Kidney (tissue), 14 donors: ENCODE measurements around the gene C3orf33. TPM values are rescaled to one million over a fixed set of nuclear protein-coding genes. Genes with fewer than 3 reads are reported as not detected.
A peak's percentile ranks its signal among the peaks of the same experiment; 100 is the strongest.

ENCODE experiments used
- DNase-seq, 5 donors: peaks; one replicate each; pipeline ENCODE4 v3.0.0-alpha.2; 2013 to 2020
- FAIRE-seq: peaks from 2 replicates; lab custom pipeline; 2012; peaks lifted over from hg19 to GRCh38; lab: Jason Lieb, UNC
- H3K27ac ChIP-seq, 2 donors: one replicate each; pipeline ENCODE4 v1.7.0; 2013; ENCODE audit warnings: low read depth in 2 of 2, low read length in 2 of 2, inconsistent platforms in 1 of 2
- H3K27me3 ChIP-seq: one replicate; pipeline ENCODE4 v1.7.1; 2013; ENCODE audit warnings: low read length, inconsistent platforms; ENCODE audit not compliant: control insufficient read depth, insufficient read depth
- H3K36me3 ChIP-seq, 3 donors: one replicate each; pipeline versions ENCODE4 v1.7.0 to v1.7.1; 2013; ENCODE audit warnings: low read length in 3 of 3, control low read depth in 1 of 3, inconsistent platforms in 1 of 3; ENCODE audit not compliant: insufficient read depth in 3 of 3, control insufficient read depth in 2 of 3
- H3K4me1 ChIP-seq, 3 donors: one replicate each; pipeline versions ENCODE4 v1.7.0 to v1.7.1; 2013; ENCODE audit warnings: low read length in 3 of 3, inconsistent platforms in 1 of 3, low read depth in 1 of 3; ENCODE audit not compliant: control insufficient read depth in 2 of 3, insufficient read depth in 2 of 3
- H3K4me3 ChIP-seq, 3 donors: one replicate each; pipeline versions ENCODE4 v1.7.0 to v1.8.1; 2013; ENCODE audit warnings: low read length in 3 of 3, control low read depth in 1 of 3, inconsistent platforms in 1 of 3
- H3K9ac ChIP-seq, 3 donors: one replicate each; pipeline versions ENCODE4 v1.7.0 to v1.7.1; 2013; ENCODE audit warnings: low read length in 3 of 3, control low read depth in 1 of 3, inconsistent platforms in 1 of 3
- H3K9me3 ChIP-seq, 3 donors: one replicate each; pipeline versions ENCODE4 v1.7.0 to v1.7.1; 2013; ENCODE audit warnings: low read length in 3 of 3, control low read depth in 1 of 3, inconsistent platforms in 1 of 3; ENCODE audit not compliant: control insufficient read depth in 2 of 3, insufficient read depth in 1 of 3
- intact Hi-C: fragments of 100-400 bp; cut with DNase I; formaldehyde crosslinking; loops from one replicate; pipeline ENCODE4 v1.11.1; 2022
- polyA plus RNA-seq: library from polyadenylated mRNA; stranded (reverse); fragments of 350-450 nt; fragmentation: Illumina TruSeq; extraction: RNeasy Lipid Tissue Mini Kit (QIAGEN cat#74804); gene quantifications from one replicate; pipeline ENCODE4 v1.2.3, GENCODE V29; 2014; ENCODE audit warnings: low read depth, low replicate concordance; ENCODE audit not compliant: insufficient read depth
- total RNA-seq: library from RNA; stranded (reverse); fragmentation: NEBNext Ultra II Directional; extraction: Animal tissue kit (Norgen Biotek cat#: 25700); gene quantifications from one replicate; pipeline ENCODE4 v1.2.1, GENCODE V29; 2021
- TF ChIP-seq, protein P1 (sequence below): IDR thresholded peaks from 3 replicates; pipeline ENCODE4 v1.5.1; 2012; ENCODE audit warnings: mild to moderate bottlenecking, moderate library complexity, borderline replicate concordance; ENCODE audit not compliant: insufficient read depth; ENCODE audit errors: extremely low read depth
- donor health status: control.
- donor health status: control.
- donor health status: control.
- donor health status: control.
- donor health status: control.
- donor health status: DM: yes; HTN: yes; CAD: no.
- donor health status: Normal renal cell carcinoma (clear cell type).

Gene C3orf33
- total and polyA plus RNA-seq, 2 donors from 2014 or later, result 6.0 to 8.1 TPM

DNA sequence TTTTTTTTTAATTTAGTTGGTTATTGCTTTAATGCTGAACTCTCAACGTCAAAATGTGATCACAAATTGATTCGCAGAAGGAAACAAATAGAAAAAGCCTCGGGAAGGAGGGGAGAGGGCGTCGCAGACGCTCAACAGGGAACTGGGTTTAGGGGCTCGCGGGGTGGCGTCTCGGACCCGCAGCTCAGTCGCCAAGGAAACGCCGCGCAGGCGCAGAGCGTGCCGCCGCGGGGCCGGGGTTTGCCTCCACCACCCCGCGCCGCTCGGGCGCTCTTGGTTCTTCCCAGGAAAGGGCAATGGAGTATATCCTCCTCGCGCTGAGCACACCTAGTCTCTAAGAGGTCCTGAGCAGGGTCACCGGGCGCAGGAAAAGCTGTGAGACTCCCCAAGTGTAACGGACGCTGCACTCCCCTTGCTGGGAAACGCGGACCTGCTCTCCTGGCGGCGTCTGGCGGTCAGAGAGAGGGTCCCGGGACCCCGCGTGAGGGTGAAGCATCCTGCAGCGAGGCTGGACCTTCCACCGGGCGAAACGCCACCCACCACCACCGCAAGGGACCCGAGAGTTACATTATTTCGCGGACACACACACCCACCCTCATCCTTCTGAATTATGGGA lies 62.0 kb downstream of the C3orf33 start:
- no peaks in the 10 kb centered on the region for H3K27me3 ChIP-seq
- peaks cover 0 to 9% (median 0%) of the 10 kb centered on the region in 3 donors for H3K4me1 ChIP-seq
- peak overlapping the region; percentile 64 to 88 (median 69) for H3K4me3 ChIP-seq
- DNase-seq, result peak; percentile 90 to 95 (median 92)
- peak overlapping the region in 1 of 2 donors; percentile 51 for H3K27ac ChIP-seq
- H3K9me3 ChIP-seq, result no peaks in the 10 kb centered on the region
- H3K36me3 ChIP-seq, result no peaks in the 10 kb centered on the region
- H3K9ac ChIP-seq, result peak overlapping the region; percentile 20 to 52 (median 41)
- TF ChIP-seq, protein P1, sequence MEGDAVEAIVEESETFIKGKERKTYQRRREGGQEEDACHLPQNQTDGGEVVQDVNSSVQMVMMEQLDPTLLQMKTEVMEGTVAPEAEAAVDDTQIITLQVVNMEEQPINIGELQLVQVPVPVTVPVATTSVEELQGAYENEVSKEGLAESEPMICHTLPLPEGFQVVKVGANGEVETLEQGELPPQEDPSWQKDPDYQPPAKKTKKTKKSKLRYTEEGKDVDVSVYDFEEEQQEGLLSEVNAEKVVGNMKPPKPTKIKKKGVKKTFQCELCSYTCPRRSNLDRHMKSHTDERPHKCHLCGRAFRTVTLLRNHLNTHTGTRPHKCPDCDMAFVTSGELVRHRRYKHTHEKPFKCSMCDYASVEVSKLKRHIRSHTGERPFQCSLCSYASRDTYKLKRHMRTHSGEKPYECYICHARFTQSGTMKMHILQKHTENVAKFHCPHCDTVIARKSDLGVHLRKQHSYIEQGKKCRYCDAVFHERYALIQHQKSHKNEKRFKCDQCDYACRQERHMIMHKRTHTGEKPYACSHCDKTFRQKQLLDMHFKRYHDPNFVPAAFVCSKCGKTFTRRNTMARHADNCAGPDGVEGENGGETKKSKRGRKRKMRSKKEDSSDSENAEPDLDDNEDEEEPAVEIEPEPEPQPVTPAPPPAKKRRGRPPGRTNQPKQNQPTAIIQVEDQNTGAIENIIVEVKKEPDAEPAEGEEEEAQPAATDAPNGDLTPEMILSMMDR, result no peak
- intact Hi-C loops, result no loop called here
- no peak for FAIRE-seq

DNA sequence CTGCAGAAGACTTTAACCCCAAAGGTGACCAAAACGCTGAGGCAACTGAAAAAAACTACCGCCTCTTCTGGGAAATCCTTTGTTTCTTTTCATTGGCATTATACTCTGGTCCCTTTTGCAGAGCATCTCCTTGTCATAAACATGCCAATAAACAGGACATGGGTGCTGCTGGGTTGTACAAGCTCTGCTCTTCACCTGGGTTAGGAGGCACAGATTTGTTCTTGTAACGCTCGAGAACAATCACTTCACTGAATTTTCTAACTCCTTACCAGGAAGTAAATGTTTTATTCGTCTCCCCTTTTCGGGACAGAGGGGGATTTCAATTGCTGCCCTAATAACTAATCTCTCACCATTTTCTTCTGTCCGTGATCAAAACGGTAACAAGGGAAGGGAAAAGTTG lies 62.5 kb downstream of the C3orf33 start:
- H3K27ac ChIP-seq, result peak overlapping the region in 1 of 2 donors; percentile 51
- H3K36me3 ChIP-seq, result no peaks in the 10 kb centered on the region
- intact Hi-C loops, result no loop called here

GRCh38 chr3:155742349-155742965 lies 63.6 kb downstream of the C3orf33 start:
- intact Hi-C loops, result no loop called here
- Histone ChIP-seq H3K9me3 (no peaks in the 10 kb centered on the region), H3K4me3 (no peak overlapping the region), H3K36me3 (no peaks in the 10 kb centered on the region), H3K27ac (no peak overlapping the region), H3K27me3 (no peaks in the 10 kb centered on the region), H3K9ac (no peak overlapping the region), H3K4me1 (peaks cover 0 to 9% (median 0%) of the 10 kb centered on the region in 3 donors)
- TF ChIP-seq, protein P1, result no peak
- DNase-seq (peak in 4 of 5 donors; percentile 45 to 76 (median 60)), FAIRE-seq (no peak)

More for the DNA sequence above, 62.5 kb downstream of the C3orf33 start:
- H3K27me3 ChIP-seq, result no peaks in the 10 kb centered on the region
- peaks cover 0 to 9% (median 0%) of the 10 kb centered on the region in 3 donors for H3K4me1 ChIP-seq
- no peak for FAIRE-seq
- no peaks in the 10 kb centered on the region for H3K9me3 ChIP-seq
- TF ChIP-seq, protein P1, result no peak
- H3K4me3 ChIP-seq, result peak overlapping the region; percentile 64 to 88 (median 69)
- DNase-seq, result peak in 2 of 5 donors; percentile 33 to 46
- H3K9ac ChIP-seq, result peak overlapping the region; percentile 20 to 52 (median 41)
